Brain microvascular endothelial cell (primary cell): ENCODE results near the gene ZNF286A.
"Not testable (repeated sequence)": the region's sequence is repeated elsewhere in the genome, so short reads cannot be mapped to it uniquely, and the experiment has no call there.

Source experiments
- DNase-seq: peaks from one replicate; pipeline ENCODE4 v3.0.0-alpha.2; 2020
- H3K27ac ChIP-seq: fragments of 250-450 bp; sonication (Bioruptor Pico); 2 replicates; pipeline ENCODE4 v1.5.1; 2020; ENCODE audit warnings: mild to moderate bottlenecking, moderate library complexity
- H3K27me3 ChIP-seq: fragments of 250-450 bp; sonication (Bioruptor Pico); replicated peaks from 2 replicates; pipeline ENCODE4 v1.5.1; 2020; ENCODE audit warnings: mild to moderate bottlenecking
- H3K36me3 ChIP-seq: fragments of 250-450 bp; sonication (Bioruptor Pico); replicated peaks from 2 replicates; pipeline ENCODE4 v1.5.1; 2020; ENCODE audit warnings: mild to moderate bottlenecking
- H3K4me3 ChIP-seq: 2 replicates; pipeline ENCODE4 v1.5.1; 2011; ENCODE audit warnings: low read depth, mild to moderate bottlenecking, control low read depth, low read length, moderate library complexity
- CTCF ChIP-seq: IDR thresholded peaks from 2 replicates; pipeline ENCODE4 v1.5.1; 2011; ENCODE audit warnings: low read depth, mild to moderate bottlenecking, moderate library complexity, low read length, control low read depth, inconsistent platforms; ENCODE audit errors: missing control alignments
- in situ Hi-C: cut with HindIII; loops from 2 replicates; pipeline ENCODE4 v1.10.0; 2017; ENCODE audit warnings: low sequenced_read_pairs, low pct_ligation_motif_present

The ZNF286A gene

GRCh38 chr17:15704239-15704638, 4.7 kb downstream of the ZNF286A start:
- DNase-seq, H3K27me3 ChIP-seq, in situ Hi-C loops, H3K27ac ChIP-seq, H3K4me3 ChIP-seq: not testable (repeated sequence)
- H3K36me3 ChIP-seq = peaks cover 31% of the 10 kb centered on the region

DNA sequence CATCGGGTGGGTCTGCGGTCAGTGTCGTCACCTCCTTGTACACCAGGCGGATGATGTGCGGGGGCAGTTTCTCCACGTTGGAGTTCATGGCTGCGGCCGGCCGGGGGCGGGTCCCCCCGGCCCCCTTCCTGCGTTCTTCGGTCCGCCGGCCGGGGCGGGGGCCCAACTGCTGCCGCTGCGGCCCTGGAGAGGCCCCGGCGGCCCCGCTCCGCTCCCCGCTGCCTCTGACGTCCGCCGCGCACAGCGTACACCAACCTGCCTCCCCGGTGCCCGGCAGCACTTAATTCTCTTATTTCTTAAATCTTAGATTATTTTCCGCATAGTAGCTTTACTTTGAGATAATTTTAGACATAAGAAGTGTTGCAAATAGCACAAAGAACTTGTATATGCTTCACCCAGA, 5.3 kb downstream of the ZNF286A start:
- H3K4me3 ChIP-seq, H3K27ac ChIP-seq, DNase-seq, H3K27me3 ChIP-seq, in situ Hi-C loops: not testable (repeated sequence)
- H3K36me3 ChIP-seq = peaks cover 31% of the 10 kb centered on the region

DNA sequence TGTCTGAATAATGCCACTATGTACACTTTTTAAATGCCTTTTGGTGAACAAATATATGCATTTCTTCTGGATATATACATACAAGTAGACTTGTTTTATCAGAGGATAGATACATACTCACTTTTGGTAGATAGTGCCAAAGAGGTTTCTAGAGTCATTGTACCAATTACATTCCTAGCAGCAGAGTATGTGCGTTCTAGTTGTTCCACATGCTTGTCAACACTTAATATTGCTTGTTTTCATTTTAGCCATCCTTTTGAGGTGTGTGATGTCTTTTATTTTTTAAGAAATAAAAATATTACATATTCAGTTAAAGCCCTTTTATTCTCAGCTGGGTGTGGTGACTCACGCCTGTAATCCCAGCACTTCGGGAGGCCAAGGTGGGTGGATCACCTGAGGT, 9.3 kb downstream of the ZNF286A start:
- H3K4me3 ChIP-seq, H3K27me3 ChIP-seq, H3K27ac ChIP-seq, DNase-seq, in situ Hi-C loops: not testable (repeated sequence)
- H3K36me3 ChIP-seq = peaks cover 33% of the 10 kb centered on the region

GRCh38 chr17:15716601-15717563, 17.3 kb downstream of the ZNF286A start:
- in situ Hi-C loops, H3K27me3 ChIP-seq, H3K36me3 ChIP-seq, H3K4me3 ChIP-seq, H3K27ac ChIP-seq, DNase-seq: not testable (repeated sequence)

GRCh38 chr17:15730535-15730934, 31.0 kb downstream of the ZNF286A start:
- H3K27ac ChIP-seq, H3K27me3 ChIP-seq, H3K4me3 ChIP-seq, in situ Hi-C loops, H3K36me3 ChIP-seq, DNase-seq: not testable (repeated sequence)

DNA sequence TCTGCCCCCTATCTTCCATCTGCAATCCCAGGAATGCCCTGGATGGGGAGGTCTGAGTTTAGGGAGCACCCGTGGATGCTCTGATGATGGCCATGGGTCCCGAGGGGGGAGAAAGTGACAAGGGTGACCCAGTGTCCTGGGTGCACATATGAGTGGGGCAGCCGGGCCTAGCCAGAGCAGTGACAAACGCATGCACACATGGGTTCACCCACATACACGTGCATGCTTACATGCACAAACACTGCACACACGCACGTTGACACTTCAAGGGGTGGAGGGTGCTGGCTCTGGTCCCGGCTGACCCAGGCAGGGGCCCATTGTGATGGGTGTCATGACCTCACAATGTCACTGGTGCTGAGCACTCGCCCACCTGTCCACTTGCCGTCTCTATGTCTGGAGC, 32.3 kb downstream of the ZNF286A start, which contains the start of gene TBC1D26:
Gene TBC1D26, plus strand, starts transcription at position 384 of the 400 bp plus-strand sequence. CDS start 3,066 bp downstream, outside the sequence.
- H3K4me3 ChIP-seq, in situ Hi-C loops: not testable (repeated sequence)

GRCh38 chr17:15733174-15733789, 33.7 kb downstream of the ZNF286A start:
- H3K4me3 ChIP-seq, in situ Hi-C loops, H3K27me3 ChIP-seq, H3K36me3 ChIP-seq, DNase-seq, H3K27ac ChIP-seq: not testable (repeated sequence)

More for the DNA sequence above, 32.3 kb downstream of the ZNF286A start, which contains the start of gene TBC1D26:
- not testable (repeated sequence) for DNase-seq, H3K36me3 ChIP-seq, H3K27me3 ChIP-seq, H3K27ac ChIP-seq

DNA sequence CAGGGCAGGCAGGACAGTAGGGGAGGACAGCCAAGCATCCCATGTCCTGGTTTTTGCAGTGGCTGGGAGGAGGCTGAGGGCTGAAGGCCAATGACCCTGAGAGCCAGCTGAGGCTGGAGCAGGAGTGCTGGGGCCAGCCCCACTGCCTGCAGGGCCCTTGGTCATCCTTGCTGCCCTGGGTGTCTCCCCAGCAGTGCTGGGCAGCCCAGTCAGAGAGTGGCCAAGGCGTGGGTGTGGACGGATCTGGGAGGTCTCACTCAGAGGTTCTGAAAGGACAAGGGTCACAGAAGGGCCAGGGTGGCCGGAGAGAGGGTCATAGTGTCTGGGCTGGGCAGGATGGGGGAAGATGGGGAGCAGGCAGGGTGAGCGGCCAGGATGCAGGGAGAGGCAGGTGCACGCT, 37.0 kb downstream of the ZNF286A start:
- H3K36me3 ChIP-seq, H3K27ac ChIP-seq, H3K27me3 ChIP-seq, in situ Hi-C loops, H3K4me3 ChIP-seq, DNase-seq: not testable (repeated sequence)

DNA sequence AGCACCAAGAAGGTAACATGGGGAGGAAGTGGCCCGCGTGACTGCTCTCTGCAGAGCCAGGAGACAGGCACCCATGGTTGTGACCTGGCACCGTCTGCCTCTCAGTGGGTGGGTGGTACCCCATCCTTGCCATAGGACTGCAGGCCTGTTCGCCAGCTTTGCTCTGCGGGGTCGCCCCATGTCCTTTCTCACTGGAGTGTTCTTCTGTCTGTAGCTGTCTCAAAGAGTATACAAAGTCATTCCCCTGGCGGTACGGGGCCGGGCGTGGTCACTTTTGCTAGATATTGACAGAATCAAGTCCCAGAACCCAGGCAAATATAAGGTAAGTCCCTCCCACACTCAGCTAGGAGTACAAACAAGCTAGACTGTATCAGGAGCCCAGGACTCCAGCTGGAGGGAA, 38.5 kb downstream of the ZNF286A start:
- H3K4me3 ChIP-seq = no peak overlapping the region
- no peak for TF ChIP-seq CTCF
- in situ Hi-C loops = no loop called here

DNA sequence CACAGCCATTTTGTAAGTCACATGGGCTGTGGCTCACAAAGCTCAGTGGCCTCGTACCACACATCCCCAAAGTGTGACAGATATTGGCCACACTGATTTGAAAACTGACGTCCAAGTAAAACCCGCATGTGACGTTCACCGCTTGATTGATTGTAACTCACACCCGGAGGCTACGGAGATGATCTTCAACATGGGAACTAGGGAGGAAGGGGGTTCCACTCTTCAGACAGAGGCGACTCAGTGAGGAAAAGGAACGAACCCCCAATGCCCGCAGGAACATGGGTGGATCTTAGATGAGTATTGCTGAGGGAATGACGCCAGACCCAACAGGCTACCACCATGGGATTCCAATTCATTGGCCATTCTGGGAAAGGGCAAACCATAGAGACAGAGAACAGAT, 39.7 kb downstream of the ZNF286A start:
- in situ Hi-C loops, DNase-seq, H3K4me3 ChIP-seq, H3K36me3 ChIP-seq, H3K27ac ChIP-seq, H3K27me3 ChIP-seq: not testable (repeated sequence)

More for the DNA sequence above, 38.5 kb downstream of the ZNF286A start:
- Histone ChIP-seq H3K27ac (no peak overlapping the region), H3K36me3 (no peaks in the 10 kb centered on the region), H3K27me3 (no peaks in the 10 kb centered on the region)
- no peak for DNase-seq
